Lower leg skin (tissue), 3 donors: ENCODE measurements around the gene PRICKLE4.

Experiments
- CTCF ChIP-seq, 3 donors: fragments of 450-650 bp; IDR thresholded peaks; one replicate each; pipeline ENCODE4 v1.5.1; 2016; ENCODE audit warnings: antibody characterized with exemption in 3 of 3, mild to moderate bottlenecking in 3 of 3, moderate library complexity in 2 of 3
- POLR2A ChIP-seq, 2 donors: fragments of 450-650 bp; IDR thresholded peaks; one replicate each; pipeline ENCODE4 v1.6.1; 2016 to 2017; ENCODE audit warnings: antibody characterized with exemption in 2 of 2, mild to moderate bottlenecking in 1 of 2, moderate library complexity in 1 of 2

- no peak for TF ChIP-seq CTCF (IDR thresholded peaks at IDR 0.05)
- no peak for TF ChIP-seq POLR2A (IDR thresholded peaks at IDR 0.05)
Observed at GRCh38 chr6:41746107-41746506, 34.5 kb upstream of the PRICKLE4 start.
